Heart right ventricle (tissue), 16 donors: Measurements from ENCODE around the gene PDE4A. TPM values are rescaled to one million over a fixed set of nuclear protein-coding genes. Genes with fewer than 3 reads are reported as not detected.

Experiments
- ATAC-seq, 8 donors: fragments of 200-7000 bp; cut with Tn5 transposase; one replicate each; pipeline ENCODE4 v1.9.1; 2020; ENCODE audit warnings: mild to moderate bottlenecking in 8 of 8, moderate library complexity in 8 of 8, moderate number of reproducible peaks in 1 of 8
- DNase-seq, 2 donors: peaks; one replicate each; pipeline ENCODE4 v3.0.0-alpha.2; 2020
- H3K27ac ChIP-seq, 10 donors: fragments of 200-600 bp; sonication (generic) in 2 of 10; one replicate each; pipeline versions ENCODE4 v1.5.0 to v1.8.0; 2020 to 2022; ENCODE audit warnings: mild to moderate bottlenecking in 3 of 10
- H3K27me3 ChIP-seq, 7 donors: fragments of 200-600 bp; one replicate each; pipeline ENCODE4 v1.8.0; 2021 to 2022; ENCODE audit warnings: mild to moderate bottlenecking in 2 of 7
- H3K36me3 ChIP-seq, 9 donors: fragments of 200-600 bp; sonication (generic) in 1 of 9; one replicate each; pipeline versions ENCODE4 v1.5.0 to v1.8.0; 2020 to 2022; ENCODE audit warnings: mild to moderate bottlenecking in 2 of 9
- H3K4me1 ChIP-seq, 9 donors: fragments of 200-600 bp; sonication (generic) in 1 of 9; one replicate each; pipeline versions ENCODE4 v1.5.0 to v1.8.0; 2020 to 2022; ENCODE audit warnings: mild to moderate bottlenecking in 4 of 9
- H3K4me3 ChIP-seq, 10 donors: fragments of 200-600 bp; sonication (generic) in 2 of 10; one replicate each; pipeline versions ENCODE4 v1.5.0 to v1.8.0; 2020 to 2022; ENCODE audit warnings: mild to moderate bottlenecking in 7 of 10, moderate library complexity in 2 of 10
- H3K9me3 ChIP-seq, 11 donors: fragments of 200-600 bp in 10 of 11; sonication (generic) in 2 of 11; one replicate each; pipeline versions ENCODE4 v1.5.0 to v1.8.0; 2013 to 2022; ENCODE audit warnings: mild to moderate bottlenecking in 2 of 11, control low read depth in 1 of 11, moderate library complexity in 1 of 11
- WGBS, 2 donors: extraction: QIAGEN DNeasy Blood & Tissue Kit; methylation state at CpG; one replicate each; pipeline ENCODE4 v1.1.7; 2013; ENCODE audit warnings: inconsistent platforms in 1 of 2; 5-methylcytosine and 5-hydroxymethylcytosine counted together
- intact Hi-C, 10 donors: fragments of 100-400 bp; cut with DNase I; formaldehyde crosslinking; loops; one replicate each; pipeline versions ENCODE4 v1.11.1 to v1.14.2; 2022
- polyA plus RNA-seq, 2 donors: library from polyadenylated mRNA; stranded (reverse); fragments of 200-250 nt; gene quantifications; one replicate each; pipeline ENCODE4 v1.2.3, GENCODE V29; 2013
- total RNA-seq, 10 donors: library from RNA; stranded (reverse); fragmentation: NEBNext Ultra II Directional in 3 of 10; extraction: Animal tissue kit (Norgen Biotek cat#: 25700) in 3 of 10; gene quantifications; one replicate each; pipeline versions ENCODE4 v1.2.1 to v1.2.4, GENCODE V29; 2021 to 2023
- TF ChIP-seq, protein P1 (sequence below), 9 donors: fragments of 200-600 bp; sonication (generic) in 2 of 9; IDR thresholded peaks; one replicate each; pipeline versions ENCODE4 v1.5.0 to v1.8.0; 2021 to 2022; ENCODE audit warnings: antibody characterized with exemption in 9 of 9, mild to moderate bottlenecking in 5 of 9, moderate library complexity in 1 of 9
- donor health status: Arrhythmogenic right ventricular cardiomyopathy.
- donor health status: ischemic (EF 13 %, LVEDD 7.1; RV severe dilation, severe dysfunction).
- donor health status: healthy with polysubstance abuse.
- donor health status: DM: no; HTN: yes; CAD: no.
- donor health status: DM: no; HTN: no; CAD: no.
- donor health status: ischemic (EF 25% LVEDD 6.9; RV normal size, moderate dysfunction).
- donor health status: ischemic (EF 25% LVEDD 5.7; RV mildly dilated, moderate dysfunction).
- donor health status: healthy.
- donor health status: DM: yes; HTN: yes; CAD: no.
- donor health status: Ischemic cardiomyopathy.
- donor health status: ischemic (EF 35%, LVEDD 5.7; RV mildly dilated, moderate dysfunction).
- donor health status: nonischemic (EF 11% LVEDD 7.7; RV severe dilation, severe dysfunction).
- donor health status: DM: yes; HTN: yes; CAD: no.
- donor health status: PGD.
- donor health status: ischemic (EF 29% LVEDD 5.4; RV normal size, mild dysfunction).
- donor health status: nonischemic (EF 23%, LVEDD 6.1; RV moderate dilation, normal function).

The PDE4A gene
- total and polyA plus RNA-seq, 12 donors = 3.5 to 50.7 (median 17.0) TPM

DNA sequence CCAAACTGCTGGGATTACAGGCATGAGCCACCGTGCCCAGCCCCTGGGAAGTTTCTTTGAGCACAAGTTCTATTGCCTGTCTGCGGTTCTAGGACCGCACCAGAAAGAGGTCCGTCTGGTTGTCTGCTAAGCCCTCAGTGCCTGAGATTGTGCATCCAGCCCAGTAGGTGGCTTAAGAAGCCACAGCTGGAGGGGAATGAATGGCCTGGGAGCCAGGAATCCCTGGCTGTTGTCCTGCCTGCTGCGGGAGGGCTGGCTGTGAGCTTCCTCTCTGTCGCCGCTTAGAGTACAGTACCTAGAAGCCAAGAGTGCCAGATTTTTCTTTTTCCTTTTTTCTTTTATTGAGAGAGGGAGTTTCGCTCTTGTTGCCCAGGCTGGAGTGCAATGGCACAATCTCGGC lies 35.8 kb upstream of the PDE4A start:
- Histone ChIP-seq H3K27ac (no peak overlapping the region), H3K4me3 (no peak overlapping the region), H3K36me3 (no peaks in the 10 kb centered on the region), H3K9me3 (no peaks in the 10 kb centered on the region), H3K4me1 (peaks cover 4 to 47% (median 23%) of the 10 kb centered on the region in 9 donors), H3K27me3 (no peaks in the 10 kb centered on the region)
- 74 to 76% methylated on average over 9 of the region's 9 CpGs for WGBS, 2 donors
- TF ChIP-seq, protein P1, sequence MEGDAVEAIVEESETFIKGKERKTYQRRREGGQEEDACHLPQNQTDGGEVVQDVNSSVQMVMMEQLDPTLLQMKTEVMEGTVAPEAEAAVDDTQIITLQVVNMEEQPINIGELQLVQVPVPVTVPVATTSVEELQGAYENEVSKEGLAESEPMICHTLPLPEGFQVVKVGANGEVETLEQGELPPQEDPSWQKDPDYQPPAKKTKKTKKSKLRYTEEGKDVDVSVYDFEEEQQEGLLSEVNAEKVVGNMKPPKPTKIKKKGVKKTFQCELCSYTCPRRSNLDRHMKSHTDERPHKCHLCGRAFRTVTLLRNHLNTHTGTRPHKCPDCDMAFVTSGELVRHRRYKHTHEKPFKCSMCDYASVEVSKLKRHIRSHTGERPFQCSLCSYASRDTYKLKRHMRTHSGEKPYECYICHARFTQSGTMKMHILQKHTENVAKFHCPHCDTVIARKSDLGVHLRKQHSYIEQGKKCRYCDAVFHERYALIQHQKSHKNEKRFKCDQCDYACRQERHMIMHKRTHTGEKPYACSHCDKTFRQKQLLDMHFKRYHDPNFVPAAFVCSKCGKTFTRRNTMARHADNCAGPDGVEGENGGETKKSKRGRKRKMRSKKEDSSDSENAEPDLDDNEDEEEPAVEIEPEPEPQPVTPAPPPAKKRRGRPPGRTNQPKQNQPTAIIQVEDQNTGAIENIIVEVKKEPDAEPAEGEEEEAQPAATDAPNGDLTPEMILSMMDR (IDR thresholded peaks at IDR 0.05) = no peak
- no peak for ATAC-seq
- DNase-seq = no peak
- intact Hi-C loops = loop anchor here in 2 of 10 donors (5.0 kb wide), 1 partner anchor 52 kb away; the partner anchor contains the start of gene RAVER1 (in 2 of the 2)

DNA sequence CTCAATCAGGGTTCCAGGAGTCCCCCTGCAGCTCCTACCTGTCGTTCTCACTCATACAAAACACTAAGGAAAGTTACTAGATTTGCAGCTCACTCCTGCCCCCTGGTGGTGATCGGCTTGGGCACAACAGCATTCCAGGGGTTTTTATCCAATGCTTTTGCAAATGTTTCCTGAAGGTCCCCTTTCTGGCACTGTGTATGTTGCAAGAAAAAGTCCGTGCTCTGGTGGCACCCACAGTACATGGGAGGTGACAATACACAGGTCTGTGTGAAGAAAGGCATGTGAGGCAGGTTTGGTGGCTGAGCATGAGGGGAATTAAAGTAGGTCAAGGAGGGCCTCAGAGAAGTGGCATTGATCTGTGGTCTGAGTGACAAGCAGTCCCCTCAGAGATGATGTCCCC lies 31.4 kb upstream of the PDE4A start:
- H3K4me3 ChIP-seq = no peak overlapping the region
- H3K9me3 ChIP-seq = no peaks in the 10 kb centered on the region
- peaks cover 0 to 38% (median 26%) of the 10 kb centered on the region in 9 donors for H3K36me3 ChIP-seq
- no peak overlapping the region for H3K27ac ChIP-seq
- peak; percentile 87 to 92 for DNase-seq
- 0% methylated on average over 3 of the region's 3 CpGs for WGBS, 2 donors
- intact Hi-C loops = loop anchor here in 8 of 10 donors (1.0 to 5.0 kb wide), 7 partner anchors 57 to 462 kb away; partner anchors contain the start of gene RAVER1 (in 1 of the 8)
- H3K4me1 ChIP-seq = peaks cover 0 to 28% (median 5%) of the 10 kb centered on the region in 9 donors
- ATAC-seq = peak; percentile 46 to 76 (median 70)
- no peaks in the 10 kb centered on the region for H3K27me3 ChIP-seq
- TF ChIP-seq, protein P1 (IDR thresholded peaks at IDR 0.05) = peak; percentile 90 to 96 (median 94)

DNA sequence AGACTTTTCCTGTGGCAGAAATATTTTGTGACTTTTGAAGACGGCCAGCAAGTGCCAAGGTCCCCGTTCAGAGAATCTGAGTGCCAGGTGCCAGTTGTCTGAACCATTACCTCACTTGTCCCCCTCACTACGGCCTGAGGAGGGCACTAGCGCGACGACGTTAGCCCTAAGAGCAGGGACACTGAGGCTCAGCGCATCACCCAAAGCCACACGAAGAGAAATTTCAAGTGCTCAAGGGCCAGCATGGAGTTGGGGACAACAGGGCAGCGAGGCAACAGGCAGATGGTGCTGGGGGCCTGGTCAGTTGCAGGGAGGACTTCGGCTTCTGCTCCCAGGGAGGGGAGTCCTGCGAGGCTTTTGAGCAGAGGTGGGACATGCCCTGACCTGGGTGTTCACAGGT lies 30.5 kb upstream of the PDE4A start:
- Histone ChIP-seq H3K36me3 (peaks cover 6 to 47% (median 35%) of the 10 kb centered on the region in 9 donors), H3K9me3 (no peaks in the 10 kb centered on the region), H3K4me1 (peaks cover 0 to 28% (median 5%) of the 10 kb centered on the region in 9 donors), H3K4me3 (no peak overlapping the region), H3K27me3 (no peaks in the 10 kb centered on the region), H3K27ac (no peak overlapping the region)
- DNase-seq = no peak
- TF ChIP-seq, protein P1 (IDR thresholded peaks at IDR 0.05) = peak in 3 of 9 donors; percentile 8 to 24 (median 19)
- peak in 5 of 8 donors; percentile 16 to 39 (median 23) for ATAC-seq
- 45 to 48% methylated on average over 12 of the region's 12 CpGs for WGBS, 2 donors
- intact Hi-C loops = loop anchor here in 9 of 10 donors (1.0 to 10.0 kb wide), 9 partner anchors 58 to 463 kb away; partner anchors contain the start of genes OLFM2 (in 1 of the 9) and RAVER1 (in 1 of the 9)

DNA sequence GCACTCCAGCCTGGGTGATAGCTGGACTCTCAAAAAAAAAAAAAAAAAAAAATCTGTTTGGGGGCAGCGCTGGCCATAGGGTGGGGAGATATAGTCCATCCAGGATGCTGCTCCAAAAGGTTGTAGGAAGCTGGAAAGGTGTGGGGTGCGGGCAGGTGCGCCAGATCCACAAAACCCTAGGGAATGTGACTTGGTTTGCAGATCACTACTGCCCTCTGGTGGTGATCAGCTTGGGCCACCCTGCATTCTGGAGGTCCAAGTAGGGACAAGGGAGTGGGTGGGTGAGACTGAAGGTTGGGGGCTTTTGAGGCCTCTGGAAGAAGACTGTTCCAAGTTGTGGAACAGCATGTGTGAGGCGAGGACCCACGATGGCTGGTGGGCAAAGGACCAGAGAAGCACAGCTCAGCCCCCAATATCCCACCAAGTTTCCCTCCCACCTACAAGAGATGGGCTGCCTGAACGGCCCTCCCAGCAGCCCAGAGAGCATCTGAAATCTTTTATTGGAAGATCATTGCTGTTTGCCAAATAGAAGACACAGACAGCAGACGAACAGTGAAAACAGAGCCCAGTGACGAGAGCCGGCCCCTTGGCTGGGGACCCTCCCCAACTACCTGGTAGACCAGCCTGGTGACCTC lies 29.6 kb upstream of the PDE4A start:
- intact Hi-C loops = loop anchor here in 6 of 10 donors (2.0 to 10.0 kb wide), 5 partner anchors 122 to 458 kb away; partner anchors contain the start of gene OLFM2 (in 1 of the 6)
- DNase-seq (peak; percentile 45 to 76), ATAC-seq (peak; percentile 40 to 74 (median 59))
- TF ChIP-seq, protein P1 (IDR thresholded peaks at IDR 0.05) = peak; percentile 68 to 84 (median 82)
- 59% methylated on average over 9 of the region's 9 CpGs for WGBS, 2 donors
- Histone ChIP-seq H3K27me3 (no peaks in the 10 kb centered on the region), H3K36me3 (peaks cover 9 to 56% (median 41%) of the 10 kb centered on the region in 9 donors), H3K27ac (no peak overlapping the region), H3K9me3 (no peaks in the 10 kb centered on the region), H3K4me3 (no peak overlapping the region), H3K4me1 (peaks cover 0 to 28% (median 5%) of the 10 kb centered on the region in 9 donors)
